Transverse colon (tissue), 3 donors: Measurements from ENCODE around the gene ZBTB37.

Experiments used
- POLR2A ChIP-seq: fragments of 450-650 bp; IDR thresholded peaks from one replicate; pipeline ENCODE4 v1.6.1; 2016; ENCODE audit warnings: antibody characterized with exemption, mild to moderate bottlenecking, moderate library complexity
- TF ChIP-seq, protein P1 (sequence below), 5 experiments: fragments of 200-600 bp in 3 of 5; fragments of 450-650 bp in 2 of 5; sonication (generic) in 3 of 5; IDR thresholded peaks; 1 replicate in 2 of 5; 2 replicates in 3 of 5; pipeline ENCODE4 v1.5.1; 2016 to 2017; ENCODE audit warnings: antibody characterized with exemption in 5 of 5, inconsistent platforms in 3 of 5, mild to moderate bottlenecking in 2 of 5, moderate library complexity in 1 of 5

DNA sequence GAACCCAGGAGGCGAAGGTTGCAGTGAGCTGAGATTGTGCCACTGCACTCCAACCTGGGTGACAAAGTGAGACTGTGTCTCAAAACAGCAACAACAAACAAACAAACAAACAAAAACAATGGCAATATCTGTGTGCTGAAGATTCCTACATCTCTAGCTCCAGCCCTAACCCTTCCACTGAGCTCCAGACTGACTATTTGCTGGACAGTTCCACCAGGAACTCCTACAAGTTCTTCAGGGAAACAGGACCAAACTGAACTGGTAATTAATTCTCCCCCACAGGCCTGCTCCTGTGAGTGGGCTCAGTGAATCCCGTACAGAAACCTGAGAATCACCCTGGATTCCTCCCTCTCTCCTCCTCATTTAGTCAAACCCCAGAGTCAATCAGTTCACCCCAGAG lies 47.4 kb downstream of the ZBTB37 start:
- TF ChIP-seq, protein P1, sequence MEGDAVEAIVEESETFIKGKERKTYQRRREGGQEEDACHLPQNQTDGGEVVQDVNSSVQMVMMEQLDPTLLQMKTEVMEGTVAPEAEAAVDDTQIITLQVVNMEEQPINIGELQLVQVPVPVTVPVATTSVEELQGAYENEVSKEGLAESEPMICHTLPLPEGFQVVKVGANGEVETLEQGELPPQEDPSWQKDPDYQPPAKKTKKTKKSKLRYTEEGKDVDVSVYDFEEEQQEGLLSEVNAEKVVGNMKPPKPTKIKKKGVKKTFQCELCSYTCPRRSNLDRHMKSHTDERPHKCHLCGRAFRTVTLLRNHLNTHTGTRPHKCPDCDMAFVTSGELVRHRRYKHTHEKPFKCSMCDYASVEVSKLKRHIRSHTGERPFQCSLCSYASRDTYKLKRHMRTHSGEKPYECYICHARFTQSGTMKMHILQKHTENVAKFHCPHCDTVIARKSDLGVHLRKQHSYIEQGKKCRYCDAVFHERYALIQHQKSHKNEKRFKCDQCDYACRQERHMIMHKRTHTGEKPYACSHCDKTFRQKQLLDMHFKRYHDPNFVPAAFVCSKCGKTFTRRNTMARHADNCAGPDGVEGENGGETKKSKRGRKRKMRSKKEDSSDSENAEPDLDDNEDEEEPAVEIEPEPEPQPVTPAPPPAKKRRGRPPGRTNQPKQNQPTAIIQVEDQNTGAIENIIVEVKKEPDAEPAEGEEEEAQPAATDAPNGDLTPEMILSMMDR (IDR thresholded peaks at IDR 0.05) = no peak
- no peak for TF ChIP-seq POLR2A
